ENCODE measurements around the gene NOL3. TPM values are rescaled to one million over a fixed set of nuclear protein-coding genes. Genes with fewer than 3 reads are reported as not detected.

NOL3 gene
- polyA plus RNA-seq, 1 of the 3 experiments (the other 2 are of a cell fraction): 34.1 TPM

DNA sequence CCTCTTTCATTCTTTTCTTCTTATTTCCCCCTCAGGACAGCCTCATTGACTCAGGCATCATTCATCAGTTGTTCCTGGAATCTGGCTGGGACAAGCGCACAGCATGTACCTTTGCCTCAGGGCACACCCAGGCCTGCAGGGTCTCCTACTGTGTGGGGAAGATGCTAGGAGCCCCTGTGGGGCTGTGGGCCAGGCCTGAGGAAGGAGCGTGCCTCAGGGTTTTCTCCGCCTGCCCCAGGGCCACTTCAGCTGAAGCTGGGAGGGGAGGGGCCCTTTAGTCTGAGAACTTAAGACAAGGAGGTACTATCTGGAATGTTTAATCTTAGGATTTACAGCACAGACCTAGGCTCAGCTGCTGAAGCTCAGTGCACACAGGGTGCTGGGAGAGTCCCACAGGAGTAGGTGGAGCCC is 36.5 kb downstream of the NOL3 start:
- ChIA-PET POLR2A (interaction anchor here (1.8 to 4.0 kb wide), 4 partner anchors 9 to 20 kb away, joined by 7 to 21 read pairs (median 8); partner anchors contain the start of gene TMEM208), CTCF (interaction anchor here (1.4 to 1.5 kb wide), 2 partner anchors 20 to 22 kb away, joined by 3 to 5 read pairs; partner anchors contain the start of gene TMEM208)
- Histone ChIP-seq H4K20me1 (ENCODE audit: insufficient read depth) (no peaks in the 10 kb centered on the region), H3K79me2 (ENCODE audit: insufficient read depth) (no peaks in the 10 kb centered on the region), H3K9ac (no peak overlapping the region), H3K9me3 (no peaks in the 10 kb centered on the region), H3F3A (replicated peaks; ENCODE audit: insufficient read depth) (peaks cover 4% of the 10 kb centered on the region), H3K9me2 (no peaks in the 10 kb centered on the region), H3K36me3 (replicated peaks in 1 of 2; ENCODE audit: control insufficient read depth in 1 of 2, insufficient read depth in 2 of 2, low read length in 1 of 2) (peaks cover 0 to 24% of the 10 kb centered on the region in 2 experiments), H3K4me1 (ENCODE audit: control insufficient read depth in 1 of 2, insufficient read depth in 2 of 2, low read depth in 1 of 2, low read length in 1 of 2) (peaks cover 8 to 11% of the 10 kb centered on the region in 2 experiments; a peak in 2 of 4 replicates), H3K4me2 (no peak overlapping the region), H2AFZ (ENCODE audit: low read depth) (no peak overlapping the region), H3K27ac (ENCODE audit: low read depth in 2 of 2, low read length in 1 of 2) (no peak overlapping the region; a peak in 1 of 4 replicates), H3K4me3 (ENCODE audit: low read depth in 2 of 2, low read length in 1 of 2) (no peak overlapping the region), H3K27me3 (ENCODE audit: insufficient read depth) (no peaks in the 10 kb centered on the region)
- TF ChIP-seq YY1 (IDR thresholded peaks at IDR 0.05; ENCODE audit: low read depth) (no peak), ELF1 (IDR thresholded peaks at IDR 0.05) (no peak), EP300 (IDR thresholded peaks at IDR 0.05; ENCODE audit: borderline replicate concordance in 1 of 2, low read depth in 1 of 2, low read length in 1 of 2) (no peak), MEF2A (IDR thresholded peaks at IDR 0.05; ENCODE audit: borderline replicate concordance, low read depth) (no peak), CHD2 (IDR thresholded peaks at IDR 0.05; ENCODE audit: low read length, partially characterized antibody) (no peak), RAD21 (IDR thresholded peaks at IDR 0.05; ENCODE audit: low read length) (no peak), NFIC (IDR thresholded peaks at IDR 0.05; ENCODE audit: borderline replicate concordance) (no peak), TEAD4 (IDR thresholded peaks at IDR 0.05; ENCODE audit: borderline replicate concordance, insufficient read depth) (no peak)
- TF ChIP-seq, protein P1, sequence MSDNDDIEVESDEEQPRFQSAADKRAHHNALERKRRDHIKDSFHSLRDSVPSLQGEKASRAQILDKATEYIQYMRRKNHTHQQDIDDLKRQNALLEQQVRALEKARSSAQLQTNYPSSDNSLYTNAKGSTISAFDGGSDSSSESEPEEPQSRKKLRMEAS (IDR thresholded peaks at IDR 0.05; ENCODE audit: low read depth): no peak
- TF ChIP-seq, protein P2, sequence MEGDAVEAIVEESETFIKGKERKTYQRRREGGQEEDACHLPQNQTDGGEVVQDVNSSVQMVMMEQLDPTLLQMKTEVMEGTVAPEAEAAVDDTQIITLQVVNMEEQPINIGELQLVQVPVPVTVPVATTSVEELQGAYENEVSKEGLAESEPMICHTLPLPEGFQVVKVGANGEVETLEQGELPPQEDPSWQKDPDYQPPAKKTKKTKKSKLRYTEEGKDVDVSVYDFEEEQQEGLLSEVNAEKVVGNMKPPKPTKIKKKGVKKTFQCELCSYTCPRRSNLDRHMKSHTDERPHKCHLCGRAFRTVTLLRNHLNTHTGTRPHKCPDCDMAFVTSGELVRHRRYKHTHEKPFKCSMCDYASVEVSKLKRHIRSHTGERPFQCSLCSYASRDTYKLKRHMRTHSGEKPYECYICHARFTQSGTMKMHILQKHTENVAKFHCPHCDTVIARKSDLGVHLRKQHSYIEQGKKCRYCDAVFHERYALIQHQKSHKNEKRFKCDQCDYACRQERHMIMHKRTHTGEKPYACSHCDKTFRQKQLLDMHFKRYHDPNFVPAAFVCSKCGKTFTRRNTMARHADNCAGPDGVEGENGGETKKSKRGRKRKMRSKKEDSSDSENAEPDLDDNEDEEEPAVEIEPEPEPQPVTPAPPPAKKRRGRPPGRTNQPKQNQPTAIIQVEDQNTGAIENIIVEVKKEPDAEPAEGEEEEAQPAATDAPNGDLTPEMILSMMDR (IDR thresholded peaks at IDR 0.05): no peak
- TF ChIP-seq, protein P3, sequence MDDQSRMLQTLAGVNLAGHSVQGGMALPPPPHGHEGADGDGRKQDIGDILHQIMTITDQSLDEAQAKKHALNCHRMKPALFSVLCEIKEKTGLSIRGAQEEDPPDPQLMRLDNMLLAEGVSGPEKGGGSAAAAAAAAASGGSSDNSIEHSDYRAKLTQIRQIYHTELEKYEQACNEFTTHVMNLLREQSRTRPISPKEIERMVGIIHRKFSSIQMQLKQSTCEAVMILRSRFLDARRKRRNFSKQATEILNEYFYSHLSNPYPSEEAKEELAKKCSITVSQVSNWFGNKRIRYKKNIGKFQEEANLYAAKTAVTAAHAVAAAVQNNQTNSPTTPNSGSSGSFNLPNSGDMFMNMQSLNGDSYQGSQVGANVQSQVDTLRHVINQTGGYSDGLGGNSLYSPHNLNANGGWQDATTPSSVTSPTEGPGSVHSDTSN (IDR thresholded peaks at IDR 0.05): no peak
- WGBS (ENCODE audit: low lambda C conversion rate): 92% methylated on average over 1 of the region's 3 CpGs
- no peak for DNase-seq

DNA sequence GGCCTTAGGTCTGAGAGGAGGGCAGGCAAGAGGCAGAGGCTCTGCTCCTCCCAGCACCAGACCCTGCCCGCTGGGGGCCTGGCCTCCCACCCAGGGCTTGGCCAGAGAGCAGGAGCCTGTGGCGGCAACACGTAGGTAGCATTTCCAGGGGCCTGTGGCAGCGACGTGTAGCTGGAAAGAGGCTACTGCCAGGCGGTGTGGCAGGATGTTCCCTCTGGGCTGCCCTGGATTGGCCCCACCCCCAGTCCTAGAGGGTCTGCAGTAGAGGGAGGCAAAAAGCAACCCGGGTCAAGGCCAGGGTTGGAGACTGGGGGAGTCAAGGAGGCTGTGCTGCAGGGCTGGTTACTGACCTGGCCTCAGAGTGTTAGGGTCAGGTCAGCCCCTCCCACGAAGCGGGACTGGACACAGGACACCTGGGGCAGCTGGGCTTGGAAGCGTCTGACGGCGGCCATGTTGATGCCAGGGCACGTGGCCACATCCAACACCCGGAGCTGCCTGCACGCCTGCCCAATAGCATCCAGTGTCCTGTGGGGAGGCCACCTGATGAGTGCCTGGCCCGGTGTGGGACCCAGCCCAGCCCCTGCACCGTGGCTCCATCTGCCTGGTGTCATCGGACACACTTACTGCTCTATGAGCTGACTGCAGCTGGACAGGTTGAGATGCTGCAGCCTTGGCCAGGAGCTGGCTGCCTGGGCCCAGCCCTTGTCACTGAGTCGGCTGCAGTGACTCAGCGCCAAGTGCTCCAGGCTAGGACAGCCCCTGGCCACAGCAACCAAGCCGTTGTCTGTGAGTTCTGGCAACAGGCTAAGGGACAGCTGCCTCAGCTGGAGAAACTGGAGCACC is 37.1 kb downstream of the NOL3 start:
- Histone ChIP-seq H3K4me3 (ENCODE audit: low read depth in 2 of 2, low read length in 1 of 2) (no peak overlapping the region), H3K79me2 (ENCODE audit: insufficient read depth) (no peaks in the 10 kb centered on the region), H3K27ac (ENCODE audit: low read depth in 2 of 2, low read length in 1 of 2) (peak overlapping the region in 1 of 2 experiments; percentile 30; a peak in 1 of 4 replicates), H3K4me2 (no peak overlapping the region), H3K9me3 (no peaks in the 10 kb centered on the region), H3K36me3 (replicated peaks in 1 of 2; ENCODE audit: control insufficient read depth in 1 of 2, insufficient read depth in 2 of 2, low read length in 1 of 2) (peaks cover 0 to 17% of the 10 kb centered on the region in 2 experiments), H4K20me1 (ENCODE audit: insufficient read depth) (no peaks in the 10 kb centered on the region), H3K9me2 (no peaks in the 10 kb centered on the region), H3K4me1 (ENCODE audit: control insufficient read depth in 1 of 2, insufficient read depth in 2 of 2, low read depth in 1 of 2, low read length in 1 of 2) (peaks cover 8 to 11% of the 10 kb centered on the region in 2 experiments; a peak in 2 of 4 replicates), H2AFZ (ENCODE audit: low read depth) (no peak overlapping the region), H3K27me3 (ENCODE audit: insufficient read depth) (no peaks in the 10 kb centered on the region), H3F3A (replicated peaks; ENCODE audit: insufficient read depth) (peaks cover 4% of the 10 kb centered on the region), H3K9ac (no peak overlapping the region)
- TF ChIP-seq, protein P4, sequence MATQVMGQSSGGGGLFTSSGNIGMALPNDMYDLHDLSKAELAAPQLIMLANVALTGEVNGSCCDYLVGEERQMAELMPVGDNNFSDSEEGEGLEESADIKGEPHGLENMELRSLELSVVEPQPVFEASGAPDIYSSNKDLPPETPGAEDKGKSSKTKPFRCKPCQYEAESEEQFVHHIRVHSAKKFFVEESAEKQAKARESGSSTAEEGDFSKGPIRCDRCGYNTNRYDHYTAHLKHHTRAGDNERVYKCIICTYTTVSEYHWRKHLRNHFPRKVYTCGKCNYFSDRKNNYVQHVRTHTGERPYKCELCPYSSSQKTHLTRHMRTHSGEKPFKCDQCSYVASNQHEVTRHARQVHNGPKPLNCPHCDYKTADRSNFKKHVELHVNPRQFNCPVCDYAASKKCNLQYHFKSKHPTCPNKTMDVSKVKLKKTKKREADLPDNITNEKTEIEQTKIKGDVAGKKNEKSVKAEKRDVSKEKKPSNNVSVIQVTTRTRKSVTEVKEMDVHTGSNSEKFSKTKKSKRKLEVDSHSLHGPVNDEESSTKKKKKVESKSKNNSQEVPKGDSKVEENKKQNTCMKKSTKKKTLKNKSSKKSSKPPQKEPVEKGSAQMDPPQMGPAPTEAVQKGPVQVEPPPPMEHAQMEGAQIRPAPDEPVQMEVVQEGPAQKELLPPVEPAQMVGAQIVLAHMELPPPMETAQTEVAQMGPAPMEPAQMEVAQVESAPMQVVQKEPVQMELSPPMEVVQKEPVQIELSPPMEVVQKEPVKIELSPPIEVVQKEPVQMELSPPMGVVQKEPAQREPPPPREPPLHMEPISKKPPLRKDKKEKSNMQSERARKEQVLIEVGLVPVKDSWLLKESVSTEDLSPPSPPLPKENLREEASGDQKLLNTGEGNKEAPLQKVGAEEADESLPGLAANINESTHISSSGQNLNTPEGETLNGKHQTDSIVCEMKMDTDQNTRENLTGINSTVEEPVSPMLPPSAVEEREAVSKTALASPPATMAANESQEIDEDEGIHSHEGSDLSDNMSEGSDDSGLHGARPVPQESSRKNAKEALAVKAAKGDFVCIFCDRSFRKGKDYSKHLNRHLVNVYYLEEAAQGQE (IDR thresholded peaks at IDR 0.05; ENCODE audit: low read depth, low read length): no peak
- TF ChIP-seq RCOR1 (IDR thresholded peaks at IDR 0.05; ENCODE audit: low read length): no peak
- TF ChIP-seq, protein P3 (IDR thresholded peaks at IDR 0.05): no peak
- TF ChIP-seq, protein P5, sequence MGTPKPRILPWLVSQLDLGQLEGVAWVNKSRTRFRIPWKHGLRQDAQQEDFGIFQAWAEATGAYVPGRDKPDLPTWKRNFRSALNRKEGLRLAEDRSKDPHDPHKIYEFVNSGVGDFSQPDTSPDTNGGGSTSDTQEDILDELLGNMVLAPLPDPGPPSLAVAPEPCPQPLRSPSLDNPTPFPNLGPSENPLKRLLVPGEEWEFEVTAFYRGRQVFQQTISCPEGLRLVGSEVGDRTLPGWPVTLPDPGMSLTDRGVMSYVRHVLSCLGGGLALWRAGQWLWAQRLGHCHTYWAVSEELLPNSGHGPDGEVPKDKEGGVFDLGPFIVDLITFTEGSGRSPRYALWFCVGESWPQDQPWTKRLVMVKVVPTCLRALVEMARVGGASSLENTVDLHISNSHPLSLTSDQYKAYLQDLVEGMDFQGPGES (IDR thresholded peaks at IDR 0.05; ENCODE audit: low read depth, low read length): no peak
- no peak for TF ChIP-seq GATA2 (CRISPR knock-in tag; IDR thresholded peaks at IDR 0.05)
- ChIA-PET CTCF (interaction anchor here (0.6 to 1.4 kb wide), 5 partner anchors 11 to 190 kb away, joined by 3 to 5 read pairs (median 3); partner anchors contain the start of gene TMEM208), POLR2A (interaction anchor here (1.0 to 4.0 kb wide), 5 partner anchors 8 to 20 kb away, joined by 4 to 21 read pairs (median 7); partner anchors contain the start of gene TMEM208)
- WGBS (ENCODE audit: low lambda C conversion rate): 57% methylated on average over 7 of the region's 21 CpGs
- peak; percentile 52 for DNase-seq
